GM19239 (cell line): ENCODE data around the gene NLN.
"Not testable (repeated sequence)": the region's sequence is repeated elsewhere in the genome, so short reads cannot be mapped to it uniquely, and the experiment has no call there.

Experiments
- DNase-seq: peaks from one replicate; pipeline ENCODE4 v3.0.0; 2011; ENCODE audit warnings: low spot score; ENCODE audit not compliant: insufficient read length
- FAIRE-seq: peaks from 2 replicates; lab custom pipeline; 2011; peaks lifted over from hg19 to GRCh38; lab: Jason Lieb, UNC

Gene NLN

DNA sequence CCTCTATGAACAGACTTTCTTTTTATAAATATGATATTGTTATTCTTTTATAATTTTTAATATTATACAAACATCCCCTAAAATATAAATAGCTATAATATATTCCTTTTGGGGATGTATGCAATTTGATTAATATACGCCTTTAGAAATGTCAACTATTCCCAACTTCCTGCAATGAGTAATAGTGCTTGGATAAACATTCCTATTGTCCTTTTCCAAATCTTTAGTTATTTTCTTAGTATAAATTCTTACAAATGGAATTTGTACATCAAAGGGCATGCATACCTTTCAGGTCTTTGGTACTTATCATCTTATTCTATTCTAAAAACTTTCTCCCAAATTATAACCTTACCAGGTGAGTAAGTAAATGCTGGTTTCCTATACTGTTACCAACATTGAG, 6.2 kb downstream of the NLN start:
- DNase-seq (no peak), FAIRE-seq (peak; percentile 74)

DNA sequence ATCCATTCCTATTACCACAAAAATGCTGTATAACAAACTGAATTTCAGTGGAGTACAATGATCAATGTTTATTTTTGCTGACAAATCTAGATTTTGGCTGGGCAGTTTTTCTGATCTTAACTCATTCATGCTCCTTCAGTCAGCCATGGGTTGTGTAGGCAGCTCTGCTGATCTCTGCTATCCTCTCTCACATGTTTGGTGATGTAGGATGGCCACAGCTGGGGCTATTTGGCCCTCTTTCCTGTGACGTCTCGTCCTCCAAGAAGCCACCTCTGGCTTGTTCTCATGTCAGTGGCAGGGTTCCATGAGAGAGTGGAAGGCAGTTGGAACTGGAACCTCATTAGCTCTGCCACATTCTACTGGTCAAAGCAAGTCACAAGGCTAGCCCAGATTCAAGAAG, 8.9 kb downstream of the NLN start:
- no peak for FAIRE-seq

GRCh38 chr5:65732046-65732445, 10.0 kb downstream of the NLN start:
- DNase-seq, FAIRE-seq: not testable (repeated sequence)

More for the DNA sequence above, 8.9 kb downstream of the NLN start:
- no peak for DNase-seq

- not testable (repeated sequence) for DNase-seq, FAIRE-seq
Observed at GRCh38 chr5:65734196-65734775, 12.3 kb downstream of the NLN start.

DNA sequence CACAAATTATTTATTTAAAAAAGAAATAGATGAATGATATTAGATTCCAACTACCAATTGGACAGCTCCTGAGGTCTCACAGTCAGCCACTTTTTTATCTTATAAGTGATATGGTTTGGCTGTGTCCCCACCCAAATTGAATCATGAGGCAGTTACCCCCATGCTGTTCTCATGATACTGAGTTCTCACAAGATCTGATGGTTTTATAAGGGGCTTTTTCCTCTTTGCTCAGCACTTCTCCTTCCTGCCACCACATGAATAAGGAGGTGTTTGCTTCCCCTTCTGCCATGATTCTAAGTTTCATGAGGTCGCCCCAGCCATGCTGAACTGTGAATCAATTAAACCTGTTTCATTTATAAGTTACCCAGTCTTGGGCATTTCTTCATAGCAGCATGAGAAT, 12.9 kb downstream of the NLN start:
- FAIRE-seq (no peak), DNase-seq (no peak)

- no peak for DNase-seq
- FAIRE-seq, result no peak
Observed at GRCh38 chr5:65736011-65736410, 14.0 kb downstream of the NLN start.

GRCh38 chr5:65737842-65738241, 15.8 kb downstream of the NLN start:
- FAIRE-seq (no peak), DNase-seq (no peak)

DNA sequence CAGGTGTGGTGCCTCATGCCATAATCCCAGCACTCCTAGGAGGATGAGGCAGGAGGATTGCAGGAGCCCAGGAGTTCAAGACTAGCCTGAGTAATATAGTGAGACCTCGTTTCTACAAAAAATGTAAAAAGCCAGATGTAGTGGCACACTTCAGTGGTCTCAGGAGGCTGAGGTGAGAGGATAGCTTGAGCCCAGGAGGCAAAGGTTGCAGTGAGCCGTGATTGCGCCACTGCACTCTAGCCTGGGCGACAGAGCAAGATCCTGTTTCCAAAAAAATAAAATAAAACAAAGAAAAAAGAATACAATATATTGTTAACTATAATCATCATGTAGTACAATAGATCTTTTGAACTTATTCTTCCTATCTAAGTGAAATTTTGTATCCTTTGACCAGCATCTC, 16.3 kb downstream of the NLN start:
- FAIRE-seq (no peak), DNase-seq (no peak)

- no peak for FAIRE-seq
- no peak for DNase-seq
Observed at GRCh38 chr5:65739162-65739561, 17.2 kb downstream of the NLN start.

DNA sequence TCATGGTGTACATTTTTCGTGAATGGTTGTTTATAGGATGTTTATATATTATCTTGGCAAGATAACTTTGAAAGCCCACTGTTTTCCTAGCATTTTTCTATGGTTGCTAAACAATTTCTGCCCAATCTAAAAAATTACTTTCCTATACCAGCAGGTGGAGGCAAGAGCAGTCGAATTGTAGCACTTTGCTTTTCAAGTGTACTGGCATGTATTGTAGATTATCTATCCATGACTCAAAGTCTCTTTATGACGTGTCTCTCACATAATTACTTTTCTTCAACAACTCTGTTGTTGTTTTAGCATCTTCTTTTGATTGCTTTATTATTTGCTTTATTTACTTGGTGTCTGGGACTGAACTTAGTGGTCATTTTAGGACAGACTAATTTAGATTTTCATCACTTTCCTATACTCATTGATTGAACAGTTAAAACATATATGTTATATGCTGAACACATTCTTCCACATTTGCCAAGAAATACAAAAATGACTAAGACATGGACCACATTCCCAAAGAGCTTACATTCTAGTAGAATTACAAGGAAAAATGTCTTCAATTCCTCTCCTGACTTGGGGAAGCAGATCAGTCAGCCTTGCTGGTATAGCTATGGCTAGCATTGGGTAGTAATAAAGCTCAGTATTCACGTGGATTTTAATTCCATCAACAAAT, 20.7 kb downstream of the NLN start:
- FAIRE-seq, result peak; percentile 89

GRCh38 chr5:65749221-65749844, 27.3 kb downstream of the NLN start:
- no peak for FAIRE-seq
- no peak for DNase-seq

More for the DNA sequence above, 20.7 kb downstream of the NLN start:
- peak; percentile 35 for DNase-seq

DNA sequence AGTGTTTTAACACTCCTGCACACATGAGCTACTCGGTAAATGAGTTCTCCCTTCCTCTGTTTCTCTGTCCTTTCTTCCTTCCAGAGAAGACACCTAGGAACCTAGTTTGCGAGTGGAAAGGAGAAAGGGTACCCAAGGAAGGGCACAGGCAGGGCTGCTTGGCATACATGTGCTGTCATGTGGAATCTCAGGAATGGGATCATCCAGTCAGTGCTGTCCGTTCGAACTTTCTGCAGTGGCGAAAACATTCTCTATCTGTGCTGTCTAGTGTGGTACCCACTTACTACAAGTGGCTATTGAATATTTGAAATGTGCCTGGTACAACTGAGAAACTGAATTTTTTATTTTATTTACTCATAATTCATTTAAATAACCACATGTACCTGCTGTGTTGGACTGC, 28.0 kb downstream of the NLN start:
- FAIRE-seq (no peak), DNase-seq (no peak)

DNA sequence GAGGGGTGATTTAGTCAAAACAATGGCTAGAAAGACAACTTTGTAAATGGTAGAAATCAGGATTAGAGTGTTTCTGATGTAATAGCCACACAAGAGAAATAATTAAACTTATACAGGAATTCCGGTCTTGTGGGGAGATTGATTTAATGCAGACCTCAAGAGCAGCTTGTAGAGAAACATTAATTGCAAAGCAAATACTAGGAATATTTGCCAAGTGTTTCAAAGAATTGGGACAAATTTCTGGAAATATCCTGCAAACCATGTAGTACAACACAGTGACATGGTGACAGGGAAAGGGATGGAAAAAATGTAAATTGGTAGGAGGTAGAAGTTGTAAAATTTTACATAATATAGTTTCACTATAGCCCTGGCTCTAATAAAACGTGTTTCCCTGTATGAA, 28.9 kb downstream of the NLN start:
- FAIRE-seq (no peak), DNase-seq (no peak)

GRCh38 chr5:65753189-65753588, 31.2 kb downstream of the NLN start:
- FAIRE-seq (no peak), DNase-seq (no peak)

DNA sequence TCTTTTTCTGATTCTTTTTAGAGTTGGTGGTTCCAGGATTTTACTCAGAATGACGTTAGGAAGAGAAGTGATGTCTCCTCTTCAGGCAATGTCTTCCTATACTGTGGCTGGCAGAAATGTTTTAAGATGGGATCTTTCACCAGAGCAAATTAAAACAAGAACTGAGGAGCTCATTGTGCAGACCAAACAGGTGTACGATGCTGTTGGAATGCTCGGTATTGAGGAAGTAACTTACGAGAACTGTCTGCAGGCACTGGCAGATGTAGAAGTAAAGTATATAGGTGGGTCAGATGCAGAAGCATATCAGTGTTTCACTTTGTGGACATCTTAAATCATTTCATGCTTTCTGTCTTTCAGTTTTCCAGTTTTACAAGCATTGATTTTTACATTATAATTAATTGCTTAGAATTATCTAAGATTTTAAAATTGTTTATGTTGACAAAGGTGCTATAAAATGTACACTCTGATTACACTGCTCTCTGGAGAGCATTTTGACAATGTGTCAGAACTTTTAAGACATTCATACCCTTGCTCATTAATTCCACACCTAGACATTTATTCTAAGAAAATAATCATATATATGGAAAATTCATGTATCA, 36.6 kb downstream of the NLN start:
- DNase-seq (no peak), FAIRE-seq (no peak)

- DNase-seq (no peak), FAIRE-seq (peak; percentile 18)
Observed at GRCh38 chr5:65760504-65761275, 38.7 kb downstream of the NLN start.

- FAIRE-seq, result no peak
- no peak for DNase-seq
Observed at GRCh38 chr5:65762234-65762633, 40.2 kb downstream of the NLN start.

- DNase-seq (no peak), FAIRE-seq (no peak)
Observed at GRCh38 chr5:65765582-65765981, 43.6 kb downstream of the NLN start.

DNA sequence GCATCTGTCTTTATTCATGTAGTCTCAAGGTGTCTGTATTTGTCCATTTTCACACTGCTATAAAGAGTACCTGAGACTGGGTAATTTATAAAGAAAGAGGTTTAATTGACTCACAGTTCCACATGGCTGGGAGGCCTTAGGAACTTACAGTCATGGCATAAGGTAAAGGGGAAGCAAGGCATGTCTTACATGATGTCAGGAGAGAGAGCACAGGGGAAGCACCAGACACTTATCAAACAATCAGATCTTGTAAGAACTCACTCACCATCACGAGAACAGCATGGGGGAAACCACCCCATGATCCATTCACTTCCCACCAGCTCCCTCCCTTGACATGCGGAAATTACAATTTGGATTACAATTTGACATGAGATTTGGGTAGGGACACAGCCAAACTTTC, 44.2 kb downstream of the NLN start:
- FAIRE-seq (no peak), DNase-seq (no peak)

DNA sequence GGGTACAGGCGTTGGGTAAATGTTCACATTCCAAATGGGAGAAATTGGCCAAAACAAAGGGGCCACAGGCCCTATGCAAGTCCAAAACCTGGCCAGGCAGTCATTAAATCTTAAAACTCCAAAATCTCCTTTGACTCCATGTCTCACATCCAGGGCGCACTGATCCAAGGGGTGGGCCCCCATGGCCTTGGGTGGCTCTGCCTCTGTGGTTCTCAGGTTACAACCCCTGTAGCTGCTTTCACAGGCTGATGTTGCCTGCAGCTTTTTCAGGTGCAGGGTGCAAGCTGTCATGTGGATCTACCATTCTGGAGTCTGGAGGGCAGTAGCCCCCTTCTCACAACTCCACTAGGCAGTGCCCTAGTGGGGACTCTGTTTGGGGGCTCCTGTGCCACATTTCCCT, 44.8 kb downstream of the NLN start:
- DNase-seq (no peak), FAIRE-seq (no peak)

DNA sequence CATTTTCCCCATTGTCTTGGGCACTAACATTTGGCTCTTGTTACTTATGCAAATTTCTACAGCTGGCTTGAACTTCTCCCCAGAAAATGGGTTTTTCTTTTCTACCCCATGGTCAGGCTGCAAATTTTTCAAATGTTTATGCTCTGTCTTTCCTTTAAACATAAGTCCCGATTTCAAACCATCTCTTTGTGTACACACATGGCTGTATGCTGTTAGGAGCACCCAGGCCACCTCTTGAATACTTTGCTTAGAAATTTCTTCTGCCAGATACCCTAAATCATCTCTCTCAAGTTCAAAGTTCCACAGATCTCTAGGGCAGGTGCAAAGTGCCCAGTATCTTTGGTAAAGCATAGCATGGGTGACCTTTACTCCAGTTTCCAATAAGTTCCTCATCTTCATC, 45.6 kb downstream of the NLN start:
- no peak for FAIRE-seq

More for the DNA sequence above, 45.6 kb downstream of the NLN start:
- DNase-seq, result no peak
